Panc1 (cell line): Measurements from ENCODE around the gene MAML1.

Source experiments
- POLR2AphosphoS5 ChIP-seq: IDR thresholded peaks from 2 replicates; pipeline ENCODE4 v1.6.1; 2012; ENCODE audit warnings: mild to moderate bottlenecking, low read depth, low read length, moderate library complexity
- TCF7L2 ChIP-seq: IDR thresholded peaks from 2 replicates; pipeline ENCODE4 v1.6.1; 2011; ENCODE audit warnings: mild to moderate bottlenecking, low read depth, low read length, inconsistent platforms
- TF ChIP-seq, protein P1 (sequence below): fragments of 450-650 bp; IDR thresholded peaks from 2 replicates; pipeline ENCODE4 v1.5.1; 2017; ENCODE audit warnings: mild to moderate bottlenecking

- TF ChIP-seq, protein P1, sequence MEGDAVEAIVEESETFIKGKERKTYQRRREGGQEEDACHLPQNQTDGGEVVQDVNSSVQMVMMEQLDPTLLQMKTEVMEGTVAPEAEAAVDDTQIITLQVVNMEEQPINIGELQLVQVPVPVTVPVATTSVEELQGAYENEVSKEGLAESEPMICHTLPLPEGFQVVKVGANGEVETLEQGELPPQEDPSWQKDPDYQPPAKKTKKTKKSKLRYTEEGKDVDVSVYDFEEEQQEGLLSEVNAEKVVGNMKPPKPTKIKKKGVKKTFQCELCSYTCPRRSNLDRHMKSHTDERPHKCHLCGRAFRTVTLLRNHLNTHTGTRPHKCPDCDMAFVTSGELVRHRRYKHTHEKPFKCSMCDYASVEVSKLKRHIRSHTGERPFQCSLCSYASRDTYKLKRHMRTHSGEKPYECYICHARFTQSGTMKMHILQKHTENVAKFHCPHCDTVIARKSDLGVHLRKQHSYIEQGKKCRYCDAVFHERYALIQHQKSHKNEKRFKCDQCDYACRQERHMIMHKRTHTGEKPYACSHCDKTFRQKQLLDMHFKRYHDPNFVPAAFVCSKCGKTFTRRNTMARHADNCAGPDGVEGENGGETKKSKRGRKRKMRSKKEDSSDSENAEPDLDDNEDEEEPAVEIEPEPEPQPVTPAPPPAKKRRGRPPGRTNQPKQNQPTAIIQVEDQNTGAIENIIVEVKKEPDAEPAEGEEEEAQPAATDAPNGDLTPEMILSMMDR: no peak
- TF ChIP-seq POLR2AphosphoS5 (no peak), TCF7L2 (no peak)
These were observed 32.2 kb upstream of the MAML1 start for GRCh38 chr5:179700401-179700918.
